ENCODE measurements around the gene THRA.

DNA sequence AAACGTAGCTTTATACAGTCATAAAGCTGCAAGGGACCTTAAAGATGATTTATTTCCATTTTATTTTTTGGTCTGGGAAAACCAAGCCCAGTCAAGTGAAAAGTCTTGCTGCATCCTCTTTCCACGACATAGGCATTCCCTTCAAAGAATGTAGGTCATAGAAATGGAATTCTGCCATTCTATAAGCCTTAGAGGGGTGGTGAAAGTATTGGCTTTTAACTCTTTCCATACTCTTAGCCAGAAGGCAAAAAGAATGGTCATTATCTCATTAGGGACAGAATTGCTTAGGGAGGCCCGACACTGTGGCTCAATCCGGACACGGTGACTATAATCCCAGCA, 51.1 kb downstream of the THRA start:
- TF ChIP-seq, protein P1, sequence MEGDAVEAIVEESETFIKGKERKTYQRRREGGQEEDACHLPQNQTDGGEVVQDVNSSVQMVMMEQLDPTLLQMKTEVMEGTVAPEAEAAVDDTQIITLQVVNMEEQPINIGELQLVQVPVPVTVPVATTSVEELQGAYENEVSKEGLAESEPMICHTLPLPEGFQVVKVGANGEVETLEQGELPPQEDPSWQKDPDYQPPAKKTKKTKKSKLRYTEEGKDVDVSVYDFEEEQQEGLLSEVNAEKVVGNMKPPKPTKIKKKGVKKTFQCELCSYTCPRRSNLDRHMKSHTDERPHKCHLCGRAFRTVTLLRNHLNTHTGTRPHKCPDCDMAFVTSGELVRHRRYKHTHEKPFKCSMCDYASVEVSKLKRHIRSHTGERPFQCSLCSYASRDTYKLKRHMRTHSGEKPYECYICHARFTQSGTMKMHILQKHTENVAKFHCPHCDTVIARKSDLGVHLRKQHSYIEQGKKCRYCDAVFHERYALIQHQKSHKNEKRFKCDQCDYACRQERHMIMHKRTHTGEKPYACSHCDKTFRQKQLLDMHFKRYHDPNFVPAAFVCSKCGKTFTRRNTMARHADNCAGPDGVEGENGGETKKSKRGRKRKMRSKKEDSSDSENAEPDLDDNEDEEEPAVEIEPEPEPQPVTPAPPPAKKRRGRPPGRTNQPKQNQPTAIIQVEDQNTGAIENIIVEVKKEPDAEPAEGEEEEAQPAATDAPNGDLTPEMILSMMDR (conservative IDR thresholded peaks at IDR 0.05; ENCODE audit: low read length) = no peak
- TF ChIP-seq EZH2phosphoT487 (IDR thresholded peaks at IDR 0.05; ENCODE audit: borderline replicate concordance) = no peak

All from Loucy (cell line).